Endothelial cell of umbilical vein (primary cell): ENCODE results near the gene COX7A2.

Source experiments
- FOS ChIP-seq: IDR thresholded peaks from 2 replicates; pipeline ENCODE4 v1.6.1; 2011; ENCODE audit warnings: mild to moderate bottlenecking, low read length, moderate library complexity, borderline replicate concordance; ENCODE audit not compliant: insufficient read depth
- MYC ChIP-seq: IDR thresholded peaks from one replicate; pipeline ENCODE4 v1.6.1; 2011; ENCODE audit warnings: mild to moderate bottlenecking, low read depth, low read length
- POLR2A ChIP-seq: IDR thresholded peaks from 2 replicates; pipeline ENCODE4 v1.6.1; 2012; ENCODE audit warnings: low read depth, mild to moderate bottlenecking, control low read depth, low read length
- POLR2AphosphoS5 ChIP-seq: IDR thresholded peaks from 2 replicates; pipeline ENCODE4 v1.6.1; 2012; ENCODE audit warnings: low read depth, mild to moderate bottlenecking, control low read depth, low read length, moderate library complexity; ENCODE audit not compliant: insufficient read depth
- TF ChIP-seq, protein P1 (sequence below), 2 donors: IDR thresholded peaks; 1 replicate in 1 of 2; 2 replicates in 1 of 2; pipeline ENCODE4 v1.5.1; 2011; ENCODE audit warnings: low read length in 2 of 2, mild to moderate bottlenecking in 2 of 2, moderate library complexity in 2 of 2, control low read depth in 1 of 2, inconsistent platforms in 1 of 2, low read depth in 1 of 2; ENCODE audit not compliant: insufficient read depth in 1 of 2; ENCODE audit errors: extremely low read depth in 1 of 2

DNA sequence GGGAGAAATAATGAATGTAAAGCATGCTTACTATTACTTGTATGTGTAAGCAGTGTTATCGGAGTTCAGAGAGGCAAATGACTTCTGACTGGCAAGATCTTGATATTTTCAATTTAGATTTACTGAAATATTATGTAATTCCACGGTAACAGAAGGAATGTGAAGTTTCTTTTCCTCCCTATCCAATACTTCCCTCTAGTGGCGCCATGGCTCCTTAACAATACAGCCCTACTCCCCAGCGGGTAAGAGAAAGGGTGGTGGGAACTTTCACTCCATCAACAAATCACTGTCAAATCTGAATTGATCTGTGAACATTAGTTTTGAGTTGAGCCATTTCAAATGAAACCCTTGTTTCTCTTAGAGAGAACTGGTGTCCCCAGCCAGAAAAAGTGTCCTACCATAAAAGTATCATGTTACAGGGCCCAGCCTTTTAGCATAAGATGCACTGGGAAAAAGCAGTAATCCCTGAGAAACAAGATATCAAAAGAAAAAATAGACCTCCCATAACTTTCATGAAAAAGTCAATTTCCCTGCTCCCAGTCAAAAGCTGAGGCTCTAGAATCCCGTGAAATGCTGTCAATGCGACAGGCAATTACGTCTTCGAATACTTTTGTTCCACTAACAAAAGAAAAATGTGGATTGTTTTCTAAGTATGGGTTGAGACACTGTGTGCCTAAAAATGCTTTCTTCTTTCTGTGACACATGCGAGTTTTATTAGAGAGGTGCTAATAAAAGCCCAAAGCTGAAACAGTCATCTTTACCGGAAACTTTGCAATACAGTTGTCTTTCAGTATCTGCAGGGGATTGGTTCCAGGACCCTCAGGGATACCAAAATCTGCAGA lies 12.9 kb downstream of the COX7A2 start:
- TF ChIP-seq, protein P1, sequence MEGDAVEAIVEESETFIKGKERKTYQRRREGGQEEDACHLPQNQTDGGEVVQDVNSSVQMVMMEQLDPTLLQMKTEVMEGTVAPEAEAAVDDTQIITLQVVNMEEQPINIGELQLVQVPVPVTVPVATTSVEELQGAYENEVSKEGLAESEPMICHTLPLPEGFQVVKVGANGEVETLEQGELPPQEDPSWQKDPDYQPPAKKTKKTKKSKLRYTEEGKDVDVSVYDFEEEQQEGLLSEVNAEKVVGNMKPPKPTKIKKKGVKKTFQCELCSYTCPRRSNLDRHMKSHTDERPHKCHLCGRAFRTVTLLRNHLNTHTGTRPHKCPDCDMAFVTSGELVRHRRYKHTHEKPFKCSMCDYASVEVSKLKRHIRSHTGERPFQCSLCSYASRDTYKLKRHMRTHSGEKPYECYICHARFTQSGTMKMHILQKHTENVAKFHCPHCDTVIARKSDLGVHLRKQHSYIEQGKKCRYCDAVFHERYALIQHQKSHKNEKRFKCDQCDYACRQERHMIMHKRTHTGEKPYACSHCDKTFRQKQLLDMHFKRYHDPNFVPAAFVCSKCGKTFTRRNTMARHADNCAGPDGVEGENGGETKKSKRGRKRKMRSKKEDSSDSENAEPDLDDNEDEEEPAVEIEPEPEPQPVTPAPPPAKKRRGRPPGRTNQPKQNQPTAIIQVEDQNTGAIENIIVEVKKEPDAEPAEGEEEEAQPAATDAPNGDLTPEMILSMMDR (IDR thresholded peaks at IDR 0.05; ENCODE audit: extremely low read depth in 1 of 2, insufficient read depth in 1 of 2, low read depth in 1 of 2, low read length in 2 of 2): peak; percentile 55 to 69
- TF ChIP-seq POLR2AphosphoS5 (no peak), POLR2A (no peak), MYC (no peak), FOS (no peak)
